T-helper 9 cell (primary cell): ENCODE measurements around the gene LKAAEAR1.
"Not testable (repeated sequence)": the region's sequence is repeated elsewhere in the genome, so short reads cannot be mapped to it uniquely, and the experiment has no call there.

Source experiments
- DNase-seq: peaks from one replicate; pipeline ENCODE4 v3.0.0-alpha.2; 2020

The LKAAEAR1 gene

DNA sequence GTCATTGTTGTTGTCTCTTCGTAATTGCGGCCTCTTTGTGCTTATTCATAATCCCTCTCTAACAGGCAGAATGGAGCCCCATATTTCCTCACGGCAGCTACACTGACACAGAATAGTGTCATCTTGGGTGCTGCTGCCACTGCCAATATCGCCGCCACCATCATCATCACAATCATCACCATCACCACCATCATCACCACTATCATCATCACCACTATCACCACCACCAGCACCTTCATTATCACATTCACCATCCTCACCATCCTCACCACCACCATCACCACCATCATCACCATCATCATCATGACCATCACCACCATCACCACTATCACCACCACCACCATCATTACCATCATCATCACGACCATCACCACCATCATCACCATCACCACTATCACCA is 12.3 kb upstream of the LKAAEAR1 start:
- no peak for DNase-seq

DNA sequence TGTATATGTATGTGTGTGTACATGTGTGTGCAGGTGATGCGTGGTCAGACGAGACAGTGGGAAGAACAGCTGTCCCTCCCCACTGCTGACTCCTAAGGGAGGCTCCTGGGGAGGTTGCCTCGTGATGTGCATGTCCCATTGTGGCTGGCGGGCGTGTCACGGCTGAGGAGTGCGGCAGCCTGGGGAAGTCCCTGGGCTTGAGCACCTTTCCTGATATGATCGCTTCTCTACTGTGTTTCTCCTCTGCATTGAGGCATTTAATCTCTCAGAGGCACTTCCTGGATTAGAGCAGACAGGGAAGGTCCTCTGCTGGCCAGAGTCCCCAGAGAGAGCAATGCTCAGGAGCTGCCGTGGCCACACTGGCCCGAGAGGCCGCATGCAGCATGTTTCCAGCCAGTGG is 11.7 kb upstream of the LKAAEAR1 start:
- no peak for DNase-seq

DNA sequence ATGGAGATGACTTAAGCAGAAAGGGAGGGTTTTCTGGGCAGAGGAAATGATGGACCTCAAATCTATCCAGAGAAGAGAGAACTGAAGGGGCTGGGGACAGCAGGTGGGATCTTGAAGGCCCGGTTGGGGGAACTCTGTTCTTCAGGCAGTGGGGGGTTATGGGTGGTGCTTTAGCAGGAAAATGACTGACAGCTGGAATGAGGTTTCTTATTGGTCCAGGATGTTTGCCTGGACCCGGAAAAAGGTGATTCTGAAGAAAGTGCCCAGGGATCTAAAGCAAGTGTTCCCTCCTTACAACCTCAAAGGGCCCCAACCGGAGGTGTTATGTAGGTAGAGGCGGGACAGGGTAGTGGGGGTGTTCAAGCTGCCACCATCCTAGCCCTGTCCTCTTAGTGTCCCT is 11.3 kb upstream of the LKAAEAR1 start:
- DNase-seq = no peak

DNA sequence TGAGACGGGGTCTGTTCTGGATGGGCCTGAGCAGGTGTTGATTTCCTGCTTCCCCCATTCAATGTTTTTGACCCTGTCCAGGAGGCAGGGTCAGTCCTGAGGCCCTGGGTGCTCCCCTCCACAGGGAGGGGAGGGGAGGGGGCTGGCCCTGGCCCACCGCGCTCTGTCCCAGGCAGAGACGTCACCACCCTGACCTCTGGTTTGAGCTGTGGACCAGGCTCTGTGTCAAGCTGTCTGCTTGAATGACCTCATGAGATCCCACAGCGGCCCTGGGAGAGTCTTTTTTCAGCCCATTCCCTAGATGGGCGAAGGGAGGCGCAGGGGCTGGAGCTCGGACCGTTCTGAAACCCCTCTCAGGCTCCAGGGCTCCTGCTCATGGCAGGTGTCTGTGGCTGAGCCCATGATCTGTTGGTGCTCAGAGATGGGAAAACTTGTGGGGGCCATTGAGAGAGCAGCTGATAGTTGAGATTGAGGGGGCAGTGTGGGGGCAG is 8.9 kb upstream of the LKAAEAR1 start:
- no peak for DNase-seq

DNA sequence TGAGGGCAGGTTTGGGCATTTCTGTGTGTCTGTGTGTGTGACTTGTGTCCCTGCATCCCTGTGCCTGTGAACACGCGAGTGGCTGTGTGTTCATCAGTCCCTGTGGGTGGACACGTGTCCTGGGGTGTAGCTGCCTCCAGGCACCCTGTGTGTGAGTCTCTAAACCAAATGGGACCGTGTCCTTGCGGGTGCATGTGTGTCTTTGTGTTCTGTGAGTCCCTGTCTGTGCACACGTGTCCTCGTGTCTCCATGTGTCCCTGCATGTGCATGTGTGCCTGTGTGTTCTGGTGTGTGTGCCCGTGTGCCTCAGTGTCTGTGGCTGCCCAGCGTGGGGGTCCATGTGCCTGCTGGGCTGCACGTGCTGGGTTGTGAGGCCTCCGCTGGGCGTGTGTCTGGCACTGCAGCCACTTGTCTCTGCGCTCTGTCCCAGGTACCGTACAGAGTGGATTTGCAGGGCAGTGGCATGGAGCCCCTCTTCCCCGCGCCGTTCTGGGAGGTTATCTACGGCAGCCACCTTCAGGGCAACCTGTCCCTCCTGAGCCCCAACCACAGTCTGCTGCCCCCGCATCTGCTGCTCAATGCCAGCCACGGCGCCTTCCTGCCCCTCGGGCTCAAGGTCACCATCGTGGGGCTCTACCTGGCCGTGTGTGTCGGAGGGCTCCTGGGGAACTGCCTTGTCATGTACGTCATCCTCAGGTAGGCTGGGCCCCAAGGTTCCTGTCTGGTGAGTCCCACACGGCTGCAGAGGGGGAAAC is 8.2 kb upstream of the LKAAEAR1 start:
- no peak for DNase-seq

DNA sequence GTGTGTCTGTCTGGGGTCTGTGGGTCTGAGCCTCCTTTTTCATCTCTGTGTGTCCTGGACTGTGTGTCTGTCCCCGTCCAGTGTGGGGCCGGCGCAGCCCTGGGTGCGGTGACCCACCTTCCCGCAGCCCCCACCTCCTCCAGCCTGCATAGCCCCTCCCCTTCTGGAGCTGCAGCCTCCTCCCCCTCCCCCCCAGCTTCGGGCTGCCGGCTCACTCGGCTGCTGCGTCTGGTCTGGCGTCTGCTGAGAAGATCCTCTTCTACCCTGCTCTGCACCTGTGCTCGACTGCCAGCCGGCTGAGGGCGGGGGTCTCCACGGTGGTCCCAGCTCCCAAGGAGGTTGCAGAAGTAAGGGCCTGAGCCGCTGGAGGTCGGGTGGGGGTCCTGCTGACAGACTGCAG is 7.6 kb upstream of the LKAAEAR1 start:
- no peak for DNase-seq

DNA sequence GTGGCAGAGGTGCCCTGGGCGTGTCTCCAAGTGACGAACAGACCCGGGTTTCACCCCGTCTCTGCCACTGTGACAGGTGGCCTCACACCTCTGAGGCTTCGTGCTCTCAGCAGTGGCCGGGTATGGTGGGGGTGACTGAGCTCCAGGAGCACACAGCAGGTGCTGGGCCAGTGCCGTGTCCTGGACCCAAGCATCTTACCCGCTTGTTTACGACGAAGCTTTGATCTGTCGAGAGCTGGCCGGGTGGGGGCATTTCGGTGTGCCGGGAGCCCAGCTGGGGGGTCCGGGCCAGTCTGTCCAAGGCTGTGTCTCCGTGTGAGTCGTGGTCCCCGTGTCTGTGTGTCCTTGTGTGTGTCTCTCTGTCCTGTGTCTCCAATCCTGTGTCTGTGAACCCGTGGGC is 7.1 kb upstream of the LKAAEAR1 start:
- no peak for DNase-seq

DNA sequence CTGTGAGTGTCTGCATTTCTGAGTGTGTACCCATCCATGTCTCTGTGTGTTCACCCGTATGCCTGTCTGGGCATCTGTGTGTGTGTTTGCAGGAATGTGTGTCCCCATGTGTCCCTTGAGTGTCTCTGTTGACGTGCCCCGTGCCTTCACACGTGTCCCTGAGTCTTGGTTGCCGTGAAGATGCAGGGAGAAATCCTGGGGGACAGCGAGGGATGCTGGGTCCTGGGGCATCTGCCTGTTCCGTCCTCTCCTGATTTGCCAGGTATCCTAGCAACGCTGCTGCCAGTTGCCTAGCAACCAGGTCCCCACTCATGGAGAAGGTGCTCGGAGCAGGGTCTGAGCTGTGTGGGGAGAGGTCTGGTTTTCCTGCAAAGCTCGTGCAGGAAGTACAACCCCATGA is 6.0 kb upstream of the LKAAEAR1 start:
- no peak for DNase-seq

DNA sequence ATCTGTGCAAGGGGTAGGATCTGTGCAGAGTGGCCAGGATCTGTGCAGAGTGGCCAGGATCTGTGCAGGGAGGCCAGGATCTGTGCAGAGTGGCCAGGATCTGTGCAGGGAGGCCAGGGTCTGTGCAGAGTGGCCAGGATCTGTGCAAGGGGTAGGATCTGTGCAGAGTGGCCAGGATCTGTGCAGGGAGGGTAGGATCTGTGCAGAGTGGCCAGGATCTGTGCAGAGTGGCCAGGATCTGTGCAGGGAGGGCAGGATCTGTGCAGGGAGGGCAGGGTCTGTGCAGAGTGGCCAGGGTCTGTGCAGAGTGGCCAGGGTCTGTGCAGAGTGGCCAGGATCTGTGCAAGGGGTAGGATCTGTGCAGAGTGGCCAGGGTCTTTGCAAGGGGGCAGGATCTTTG is 4.4 kb upstream of the LKAAEAR1 start:
- not testable (repeated sequence) for DNase-seq

DNA sequence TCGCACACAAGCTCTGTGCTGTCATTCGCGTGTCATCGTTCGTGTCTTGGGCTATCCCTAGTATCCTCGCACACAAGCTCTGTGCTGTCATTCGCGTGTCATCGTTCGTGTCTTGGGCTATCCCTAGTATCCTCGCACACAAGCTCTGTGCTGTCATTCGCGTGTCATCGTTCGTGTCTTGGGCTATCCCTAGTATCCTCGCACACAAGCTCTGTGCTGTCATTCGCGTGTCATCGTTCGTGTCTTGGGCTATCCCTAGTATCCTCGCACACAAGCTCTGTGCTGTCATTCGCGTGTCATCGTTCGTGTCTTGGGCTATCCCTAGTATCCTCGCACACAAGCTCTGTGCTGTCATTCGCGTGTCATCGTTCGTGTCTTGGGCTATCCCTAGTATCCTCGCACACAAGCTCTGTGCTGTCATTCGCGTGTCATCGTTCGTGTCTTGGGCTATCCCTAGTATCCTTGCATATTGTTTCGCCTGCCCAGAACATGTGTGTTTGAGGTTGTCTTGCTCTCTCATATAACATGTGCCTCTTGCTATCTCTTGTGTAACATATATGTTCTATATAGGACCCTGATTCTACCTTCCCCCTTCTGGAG is 3.1 kb upstream of the LKAAEAR1 start:
- not testable (repeated sequence) for DNase-seq

DNA sequence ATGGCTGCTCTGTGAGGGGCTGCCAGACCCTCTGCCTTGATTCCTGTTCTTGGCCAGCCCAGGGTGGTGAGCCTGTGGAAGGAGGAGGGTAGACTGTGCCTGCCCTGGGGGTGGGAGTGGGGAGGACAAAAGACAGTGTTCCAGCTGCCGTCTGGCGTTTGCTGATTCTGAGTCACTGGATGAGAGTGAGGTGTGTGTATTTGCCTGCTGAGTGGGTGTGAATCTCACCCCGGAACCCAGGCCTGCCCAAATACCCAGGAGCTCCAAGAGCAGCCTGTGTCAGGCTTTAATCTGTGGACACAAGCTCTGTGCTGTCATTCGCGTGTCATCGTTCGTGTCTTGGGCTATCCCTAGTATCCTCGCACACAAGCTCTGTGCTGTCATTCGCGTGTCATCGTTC is 2.6 kb upstream of the LKAAEAR1 start:
- no peak for DNase-seq

DNA sequence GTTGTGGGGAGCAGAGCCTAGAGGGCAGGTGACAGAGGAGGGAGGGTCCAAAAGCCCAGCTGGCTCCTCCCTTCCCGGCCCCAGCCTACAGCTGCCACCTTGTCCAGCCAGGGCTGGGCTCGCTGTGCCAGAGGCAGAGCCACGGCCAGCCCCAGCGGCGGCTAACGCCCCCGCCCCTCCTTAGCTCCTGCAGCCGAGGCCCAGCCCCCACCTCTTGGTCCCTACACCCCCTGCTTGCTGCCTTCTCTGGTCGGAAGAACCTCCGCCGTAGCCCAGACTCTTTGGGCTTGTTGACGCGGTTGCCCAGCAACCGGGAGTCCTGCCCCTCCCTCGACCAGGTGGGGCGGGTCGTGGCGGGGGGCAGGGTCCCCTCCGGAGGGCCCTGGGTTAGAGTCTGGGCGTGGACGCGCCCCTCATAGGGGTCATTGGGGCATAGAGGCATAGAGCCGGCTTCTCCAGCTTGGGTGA is 521 bp upstream of the LKAAEAR1 start:
- no peak for DNase-seq

DNA sequence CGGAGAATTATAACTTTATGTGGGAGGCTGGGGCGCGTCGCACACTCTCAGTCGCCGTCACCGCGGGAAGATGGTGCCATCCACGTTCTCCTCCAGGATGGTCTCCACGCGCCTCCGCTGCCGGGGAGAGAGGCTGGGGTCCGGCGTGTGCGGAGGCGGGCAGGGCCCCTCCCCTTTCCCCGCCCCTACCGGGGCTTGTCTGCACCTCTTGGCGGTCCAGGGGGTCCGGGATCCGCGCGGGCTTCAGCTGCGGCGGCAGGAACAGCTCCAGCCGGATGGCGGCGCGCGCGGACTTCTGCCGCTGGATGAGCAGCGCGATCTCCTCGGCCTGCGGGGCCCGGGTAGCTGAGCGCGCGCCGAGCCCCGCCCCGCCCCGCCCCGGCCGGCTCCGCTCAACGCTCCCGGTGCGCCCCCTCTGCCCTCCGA is 807 bp downstream of the LKAAEAR1 start:
- DNase-seq = peak; percentile 56

DNA sequence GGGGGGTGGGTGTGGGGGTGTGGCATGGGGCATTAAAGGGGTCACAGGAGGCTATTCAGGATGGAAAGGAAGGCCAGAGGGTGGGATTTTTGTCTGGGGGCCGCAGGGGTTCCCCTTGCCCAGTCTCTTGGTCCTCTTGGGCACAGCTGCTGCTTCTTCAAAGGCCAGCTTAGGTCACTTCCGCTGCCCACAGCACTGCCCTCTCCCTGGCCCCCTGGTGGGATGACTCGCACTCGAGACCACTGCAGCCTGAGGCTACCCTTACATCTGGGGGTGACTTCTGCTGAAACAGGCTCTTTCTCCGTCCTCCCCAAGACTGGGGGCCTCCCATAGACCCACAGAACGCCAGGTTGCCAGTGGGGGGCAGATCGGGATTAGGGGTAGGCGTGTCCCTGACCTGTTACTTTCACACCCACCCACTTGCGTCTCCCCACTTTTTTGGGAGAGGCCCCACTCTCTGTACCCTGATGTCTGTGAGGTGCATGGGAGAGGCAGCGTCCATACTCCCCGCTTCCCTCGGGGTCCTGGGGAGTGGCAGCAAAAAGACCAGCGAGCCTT is 1.3 kb downstream of the LKAAEAR1 start:
- no peak for DNase-seq

DNA sequence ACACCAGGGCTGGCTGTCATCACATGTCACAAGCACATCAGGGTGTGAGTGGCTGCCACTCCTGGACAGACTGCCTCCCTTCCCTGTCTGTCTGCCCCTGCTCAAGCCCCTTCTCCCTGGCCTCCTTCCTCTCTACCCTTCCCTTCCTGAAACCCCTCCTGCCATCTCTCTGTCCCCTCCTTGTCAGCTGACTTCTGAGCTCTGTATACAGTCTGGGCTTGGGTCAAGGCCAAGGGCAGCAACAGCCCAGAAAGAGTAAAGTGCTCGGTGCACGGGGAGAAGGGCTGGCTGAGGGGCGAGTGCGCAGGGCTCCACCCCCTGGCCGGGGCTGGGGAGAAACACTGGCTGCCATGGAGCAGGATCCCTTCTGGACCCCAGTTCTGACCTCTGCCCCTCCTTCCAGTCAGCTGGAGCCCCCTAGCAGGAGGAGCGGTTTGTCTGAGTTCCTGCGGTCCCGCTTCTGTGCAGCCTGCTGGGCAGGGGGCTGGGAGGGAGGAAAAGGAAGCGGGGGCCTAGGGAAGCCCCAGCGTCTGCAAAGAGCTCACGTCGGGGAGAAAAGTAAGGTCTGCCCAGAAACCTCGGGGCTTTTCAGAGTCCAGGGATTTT is 2.0 kb downstream of the LKAAEAR1 start:
- no peak for DNase-seq

DNA sequence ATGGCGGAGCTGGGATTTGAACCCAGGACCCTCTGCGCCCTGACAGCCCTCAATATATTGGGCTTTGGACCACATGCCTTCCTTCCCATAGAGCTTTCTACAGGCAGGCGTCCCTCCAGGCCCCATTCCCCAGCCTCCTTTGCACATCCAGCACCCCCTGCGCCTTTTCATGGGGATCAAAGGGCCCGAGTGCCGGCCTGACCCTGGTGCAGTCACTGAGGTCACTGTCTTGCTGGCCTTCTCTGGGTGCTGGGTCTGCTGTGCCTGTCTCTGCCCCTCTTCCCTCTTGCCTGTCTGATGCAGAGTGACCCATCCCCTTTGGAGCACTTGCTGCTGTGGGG is 2.6 kb downstream of the LKAAEAR1 start:
- DNase-seq = no peak

DNA sequence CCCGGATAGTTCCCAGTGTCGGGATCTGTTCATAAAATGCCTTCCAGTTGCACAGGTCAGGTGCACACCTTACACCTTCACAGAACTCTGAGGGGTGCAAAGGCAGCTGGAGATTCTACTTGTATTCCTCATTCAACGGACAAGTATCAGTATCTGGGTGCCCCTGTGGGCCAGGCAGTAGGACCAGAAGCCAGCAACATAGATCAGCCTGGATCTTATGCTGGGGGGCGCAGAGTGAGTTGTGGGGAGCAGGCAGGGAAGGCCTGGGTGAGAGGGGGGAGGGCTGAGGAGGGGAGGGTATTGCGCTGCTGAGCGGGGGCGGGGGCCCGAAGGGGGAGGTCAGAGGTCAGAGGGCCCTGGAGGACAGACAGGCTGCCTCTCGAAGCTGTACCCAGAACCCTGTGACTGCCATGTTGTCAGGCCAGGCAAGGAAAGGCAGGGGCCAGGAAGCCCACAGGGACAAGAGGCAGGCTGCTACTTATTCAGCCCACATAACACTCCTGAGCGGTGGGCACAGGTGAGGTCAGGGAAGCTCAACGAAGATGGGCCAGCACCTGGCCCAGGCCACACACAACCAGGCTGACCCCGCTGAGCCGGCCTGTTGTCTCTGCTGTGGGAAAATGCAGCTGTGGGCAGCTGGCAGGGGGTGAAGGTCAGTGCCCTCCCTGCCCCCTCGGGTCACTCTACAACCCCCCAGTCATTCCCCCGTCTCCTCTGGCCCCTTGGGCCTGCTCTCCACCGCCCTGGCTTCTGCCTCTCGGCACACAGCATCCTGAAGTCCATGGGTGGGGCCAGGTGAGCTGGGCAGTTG is 3.2 kb downstream of the LKAAEAR1 start:
- no peak for DNase-seq

DNA sequence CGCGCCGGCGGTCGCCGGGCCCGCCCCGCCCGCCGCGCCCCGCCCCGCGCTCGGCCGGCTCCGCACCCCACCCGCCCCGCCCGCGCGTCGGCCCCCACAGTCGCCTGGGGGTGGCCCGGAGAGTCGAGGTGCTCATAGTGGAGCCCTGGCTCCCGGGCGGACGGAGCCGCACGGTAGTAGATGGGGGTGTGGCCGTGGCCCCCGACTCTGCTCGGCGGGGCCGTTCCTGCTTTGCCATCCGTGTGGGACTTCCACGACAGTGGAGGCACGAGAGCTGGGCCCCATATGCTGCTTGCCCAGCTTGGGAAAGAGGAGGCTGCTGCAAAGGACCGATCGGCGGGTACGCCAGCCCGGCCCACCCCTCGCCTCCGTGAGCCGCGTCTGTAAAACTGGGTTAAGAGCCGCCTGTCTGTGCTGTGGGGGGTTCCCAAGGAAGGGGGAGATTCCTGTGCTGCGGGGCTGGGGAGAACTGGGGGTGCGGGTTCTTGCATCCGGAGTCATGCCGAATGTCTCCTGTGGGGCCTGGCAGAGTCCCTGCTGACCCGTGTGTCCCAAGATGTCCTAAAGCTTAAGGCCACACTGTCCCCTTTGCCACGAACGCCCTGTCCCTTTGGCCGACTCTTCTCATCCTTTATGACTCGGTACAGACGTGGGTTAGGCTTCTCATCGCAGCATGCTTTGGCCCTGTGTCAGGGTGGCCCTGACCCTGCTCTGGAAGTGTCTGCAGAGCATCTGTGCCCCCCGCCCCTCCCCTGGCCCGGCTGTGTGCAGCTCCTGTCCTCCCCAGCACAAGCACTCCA is 4.0 kb downstream of the LKAAEAR1 start, which contains the start of gene OPRL1:
TSS of gene OPRL1 (plus strand) at position 70 of the 800 bp plus-strand sequence. CDS start 12,639 bp downstream, outside the sequence.
- peak; percentile 58 for DNase-seq

DNA sequence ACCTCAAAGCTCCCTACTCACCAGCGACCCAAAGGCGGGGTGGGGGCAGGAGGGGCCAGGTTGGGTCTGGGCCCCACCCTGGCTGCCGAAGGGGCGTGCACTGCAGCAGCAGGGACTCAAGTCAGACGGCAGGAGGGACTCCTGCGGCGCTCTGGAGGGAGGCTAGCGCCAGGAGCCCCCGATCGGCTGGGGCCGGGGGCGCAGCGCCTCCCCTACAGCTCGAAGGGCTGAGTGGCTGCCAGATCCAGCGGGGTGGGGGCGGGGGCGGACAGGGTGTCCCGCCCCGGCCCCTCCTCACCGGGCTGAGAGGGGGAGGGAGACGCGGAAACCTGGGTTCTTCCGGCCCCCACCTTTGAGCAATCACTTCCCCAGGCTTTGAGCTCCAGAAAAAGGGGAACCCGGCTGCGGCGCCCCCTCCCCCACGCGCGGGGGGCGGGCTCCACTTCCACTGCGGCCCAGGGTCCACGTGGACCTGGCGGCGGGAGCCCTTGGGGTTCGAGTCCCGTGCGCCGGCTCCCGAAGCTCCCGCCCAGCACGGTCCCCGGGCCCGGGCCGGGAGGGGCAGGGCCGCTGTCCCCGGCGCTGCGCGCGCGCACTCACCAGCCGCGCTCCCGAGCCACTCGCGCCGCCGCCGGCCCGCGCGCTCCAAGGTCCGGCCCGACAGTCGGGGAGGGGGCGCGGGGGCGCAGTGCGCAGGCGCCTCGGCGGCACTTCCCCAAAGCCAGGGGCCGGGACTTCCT is 4.8 kb downstream of the LKAAEAR1 start, which contains the start of gene RGS19:
TSS of gene RGS19 (minus strand) at position 246 of the 740 bp plus-strand sequence. CDS start 2,632 bp downstream, outside the sequence.
- DNase-seq = peak; percentile 67

DNA sequence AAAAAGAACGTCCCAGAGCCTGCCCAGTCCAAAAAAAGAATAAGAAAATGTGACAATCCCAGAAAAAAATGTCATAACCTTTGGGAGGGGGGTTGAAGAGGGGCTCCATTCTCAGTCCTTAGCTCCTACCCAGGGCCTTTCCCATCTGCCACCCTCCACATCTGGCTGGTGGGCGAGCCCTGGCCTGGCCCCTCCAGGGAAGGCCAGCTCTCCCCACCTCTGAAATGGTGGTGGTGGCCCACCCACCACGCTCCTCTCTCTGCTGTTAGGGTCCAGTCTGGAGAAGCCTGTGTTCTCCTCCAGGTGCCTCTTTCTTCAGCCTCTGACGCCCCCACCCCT is 5.3 kb downstream of the LKAAEAR1 start:
- DNase-seq = no peak
